Liver (tissue), 9 donors: ENCODE measurements around the gene FIBCD1. TPM values are rescaled to one million over a fixed set of nuclear protein-coding genes. Genes with fewer than 3 reads are reported as not detected.

Source experiments
- DNase-seq: peaks from one replicate; pipeline ENCODE4 v3.0.0-alpha.2; 2017; ENCODE audit warnings: low spot score
- H3K27ac ChIP-seq, 2 donors: one replicate each; pipeline ENCODE4 v1.7.0; 2013; ENCODE audit warnings: inconsistent platforms in 2 of 2, low read length in 2 of 2, control low read depth in 1 of 2, low read depth in 1 of 2, mild to moderate bottlenecking in 1 of 2
- H3K27me3 ChIP-seq, 4 donors: one replicate each; pipeline versions ENCODE4 v1.6.1 to v1.7.0; 2013; ENCODE audit warnings: low read length in 3 of 4, inconsistent platforms in 1 of 4, mild to moderate bottlenecking in 1 of 4, moderate library complexity in 1 of 4; ENCODE audit not compliant: control insufficient read depth in 4 of 4, insufficient read depth in 4 of 4
- H3K36me3 ChIP-seq, 4 donors: one replicate each; pipeline versions ENCODE4 v1.6.1 to v1.7.0; 2013; ENCODE audit warnings: low read length in 3 of 4, mild to moderate bottlenecking in 3 of 4, low read depth in 1 of 4, moderate library complexity in 1 of 4; ENCODE audit not compliant: control insufficient read depth in 4 of 4, insufficient read depth in 3 of 4
- H3K4me1 ChIP-seq, 4 donors: one replicate each; pipeline versions ENCODE4 v1.6.1 to v1.7.0; 2013; ENCODE audit warnings: low read length in 3 of 4, mild to moderate bottlenecking in 3 of 4, moderate library complexity in 1 of 4; ENCODE audit not compliant: control insufficient read depth in 4 of 4, insufficient read depth in 4 of 4
- H3K4me3 ChIP-seq, 3 donors: one replicate each; pipeline versions ENCODE4 v1.6.1 to v1.7.0; 2013; ENCODE audit warnings: low read length in 3 of 3, control low read depth in 1 of 3, low read depth in 1 of 3, mild to moderate bottlenecking in 1 of 3
- H3K9ac ChIP-seq, 2 donors: one replicate each; pipeline ENCODE4 v1.7.0; 2013; ENCODE audit warnings: low read length in 2 of 2, mild to moderate bottlenecking in 2 of 2, moderate library complexity in 2 of 2, control low read depth in 1 of 2, low read depth in 1 of 2
- H3K9me3 ChIP-seq, 4 donors: one replicate each; pipeline versions ENCODE4 v1.6.1 to v1.7.0; 2013; ENCODE audit warnings: low read length in 3 of 4; ENCODE audit not compliant: control insufficient read depth in 4 of 4
- FOXA1 ChIP-seq: IDR thresholded peaks from 2 replicates; pipeline ENCODE4 v1.6.1; 2016; ENCODE audit warnings: antibody characterized with exemption
- GABPA ChIP-seq, 2 donors: IDR thresholded peaks in 1 of 2; conservative IDR thresholded peaks in 1 of 2; 2 replicates each; pipeline ENCODE4 v1.6.1; 2016; ENCODE audit warnings: antibody characterized with exemption in 2 of 2, mild to moderate bottlenecking in 1 of 2, moderate library complexity in 1 of 2
- HNF4A ChIP-seq, 2 donors: conservative IDR thresholded peaks; 2 replicates each; pipeline ENCODE4 v1.6.1; 2016; ENCODE audit warnings: antibody characterized with exemption in 2 of 2, mild to moderate bottlenecking in 2 of 2
- JUND ChIP-seq, 2 donors: IDR thresholded peaks; 2 replicates each; pipeline ENCODE4 v1.6.1; 2016; ENCODE audit warnings: antibody characterized with exemption in 2 of 2
- RAD21 ChIP-seq, 2 donors: IDR thresholded peaks; 2 replicates each; pipeline ENCODE4 v1.6.1; 2016; ENCODE audit warnings: antibody characterized with exemption in 2 of 2, mild to moderate bottlenecking in 2 of 2
- RXRA ChIP-seq, 2 donors: IDR thresholded peaks; 2 replicates each; pipeline ENCODE4 v1.6.1; 2017 to 2018; ENCODE audit warnings: antibody characterized with exemption in 2 of 2, mild to moderate bottlenecking in 1 of 2
- SP1 ChIP-seq: IDR thresholded peaks from 2 replicates; pipeline ENCODE4 v1.6.1; 2018; ENCODE audit warnings: antibody characterized with exemption, mild to moderate bottlenecking
- TAF1 ChIP-seq: conservative IDR thresholded peaks from 2 replicates; pipeline ENCODE4 v1.6.1; 2016; ENCODE audit warnings: antibody characterized with exemption, mild to moderate bottlenecking
- WGBS: extraction: QIAGEN DNeasy Blood & Tissue Kit; methylation state at CpG from one replicate; pipeline ENCODE4 v1.1.7; 2013; 5-methylcytosine and 5-hydroxymethylcytosine counted together
- polyA plus RNA-seq, 2 donors: library from polyadenylated mRNA; stranded (reverse) in 1 of 2; unstranded in 1 of 2; fragments of 200-250 nt in 1 of 2; fragments of >200 nt in 1 of 2; fragmentation: Nextera tagmentation in 1 of 2; extraction: Ambion mirVana in 1 of 2; gene quantifications; one replicate each; pipeline versions ENCODE4 v1.2.1 to v1.2.3, GENCODE V29; 2013 to 2015
- total RNA-seq, 2 donors: library from RNA; depleted of rRNA; stranded (reverse); fragments of >200 nt; gene quantifications; one replicate each; pipeline ENCODE4 v1.2.3, GENCODE V29; 2014
- TF ChIP-seq, protein P1 (sequence below): IDR thresholded peaks from 2 replicates; pipeline ENCODE4 v1.6.1; 2016; ENCODE audit warnings: antibody characterized with exemption
- TF ChIP-seq, protein P2 (sequence below): IDR thresholded peaks from 2 replicates; pipeline ENCODE4 v1.6.1; 2016; ENCODE audit warnings: antibody characterized with exemption
- TF ChIP-seq, protein P3 (sequence below): fragments of 150-350 bp; IDR thresholded peaks from 2 replicates; pipeline ENCODE4 v1.5.1; 2017; ENCODE audit warnings: improper control_type of control experiment, low read depth, low read length; ENCODE audit not compliant: missing input control
- TF ChIP-seq, protein P4 (sequence below): IDR thresholded peaks from 2 replicates; pipeline ENCODE4 v1.6.1; 2016; ENCODE audit warnings: antibody characterized with exemption
- donor health status: healthy.
- donor health status: healthy.
- donor health status: healthy.
- donor health status: healthy.
- donor health status: healthy.

Gene FIBCD1
- total and polyA plus RNA-seq, 4 donors: not detected

DNA sequence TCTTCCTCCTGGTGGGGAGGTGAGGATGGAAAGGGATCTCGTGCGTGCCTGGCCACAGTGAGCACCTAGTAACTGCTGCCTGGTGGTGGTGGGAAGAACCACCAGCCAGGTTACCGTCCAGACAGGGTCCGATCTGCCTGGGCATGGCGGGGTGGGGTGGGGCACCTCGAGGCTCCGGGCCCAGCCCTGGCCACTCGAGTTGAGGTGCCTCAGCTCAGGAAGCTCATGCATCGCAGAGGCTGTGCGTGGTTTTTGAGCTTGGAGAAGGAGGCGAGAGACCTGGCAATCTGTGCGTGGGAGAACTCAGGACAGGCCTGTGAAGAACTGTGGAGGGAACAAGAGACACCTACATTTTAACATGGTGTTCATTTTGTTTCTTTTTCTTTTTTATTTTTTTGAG lies 31.0 kb upstream of the FIBCD1 start:
- H3K9ac ChIP-seq: no peak overlapping the region
- DNase-seq: no peak
- TF ChIP-seq, protein P1, sequence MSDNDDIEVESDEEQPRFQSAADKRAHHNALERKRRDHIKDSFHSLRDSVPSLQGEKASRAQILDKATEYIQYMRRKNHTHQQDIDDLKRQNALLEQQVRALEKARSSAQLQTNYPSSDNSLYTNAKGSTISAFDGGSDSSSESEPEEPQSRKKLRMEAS: no peak
- TF ChIP-seq HNF4A (conservative IDR thresholded peaks at IDR 0.05): no peak
- TF ChIP-seq TAF1: no peak
- TF ChIP-seq, protein P2, sequence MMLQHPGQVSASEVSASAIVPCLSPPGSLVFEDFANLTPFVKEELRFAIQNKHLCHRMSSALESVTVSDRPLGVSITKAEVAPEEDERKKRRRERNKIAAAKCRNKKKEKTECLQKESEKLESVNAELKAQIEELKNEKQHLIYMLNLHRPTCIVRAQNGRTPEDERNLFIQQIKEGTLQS: no peak
- no peak for TF ChIP-seq GABPA (IDR thresholded peaks at IDR 0.05 in 1 of 2, conservative IDR thresholded peaks at IDR 0.05 in 1 of 2)
- TF ChIP-seq, protein P3, sequence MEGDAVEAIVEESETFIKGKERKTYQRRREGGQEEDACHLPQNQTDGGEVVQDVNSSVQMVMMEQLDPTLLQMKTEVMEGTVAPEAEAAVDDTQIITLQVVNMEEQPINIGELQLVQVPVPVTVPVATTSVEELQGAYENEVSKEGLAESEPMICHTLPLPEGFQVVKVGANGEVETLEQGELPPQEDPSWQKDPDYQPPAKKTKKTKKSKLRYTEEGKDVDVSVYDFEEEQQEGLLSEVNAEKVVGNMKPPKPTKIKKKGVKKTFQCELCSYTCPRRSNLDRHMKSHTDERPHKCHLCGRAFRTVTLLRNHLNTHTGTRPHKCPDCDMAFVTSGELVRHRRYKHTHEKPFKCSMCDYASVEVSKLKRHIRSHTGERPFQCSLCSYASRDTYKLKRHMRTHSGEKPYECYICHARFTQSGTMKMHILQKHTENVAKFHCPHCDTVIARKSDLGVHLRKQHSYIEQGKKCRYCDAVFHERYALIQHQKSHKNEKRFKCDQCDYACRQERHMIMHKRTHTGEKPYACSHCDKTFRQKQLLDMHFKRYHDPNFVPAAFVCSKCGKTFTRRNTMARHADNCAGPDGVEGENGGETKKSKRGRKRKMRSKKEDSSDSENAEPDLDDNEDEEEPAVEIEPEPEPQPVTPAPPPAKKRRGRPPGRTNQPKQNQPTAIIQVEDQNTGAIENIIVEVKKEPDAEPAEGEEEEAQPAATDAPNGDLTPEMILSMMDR: no peak
- TF ChIP-seq FOXA1: no peak
- TF ChIP-seq SP1: no peak
- TF ChIP-seq JUND (IDR thresholded peaks at IDR 0.05): no peak
- no peak for TF ChIP-seq RXRA (IDR thresholded peaks at IDR 0.05)

DNA sequence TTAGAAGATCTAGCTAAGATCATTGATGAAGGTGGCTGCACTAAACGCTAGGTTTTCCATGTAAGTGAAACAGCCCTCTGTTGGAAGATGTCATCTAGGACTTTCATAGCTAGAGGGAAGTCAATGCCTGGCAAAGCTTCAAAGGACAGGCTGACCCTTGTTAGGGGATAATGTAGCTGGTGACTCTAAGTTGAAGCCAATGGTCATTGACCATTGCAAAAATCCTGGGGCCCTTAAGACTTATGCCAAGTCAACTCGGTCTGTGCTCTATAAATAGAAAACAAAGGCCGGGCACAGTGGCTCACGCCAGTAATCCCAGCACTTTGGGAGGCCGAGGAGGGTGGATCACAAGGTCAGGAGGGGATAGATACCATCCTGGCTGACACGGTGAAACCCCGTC lies 26.6 kb upstream of the FIBCD1 start:
- DNase-seq: no peak
- H3K4me3 ChIP-seq: no peak overlapping the region
- H3K27ac ChIP-seq: no peak overlapping the region
- no peaks in the 10 kb centered on the region for H3K9me3 ChIP-seq
- H3K4me1 ChIP-seq: no peaks in the 10 kb centered on the region
- TF ChIP-seq JUND (IDR thresholded peaks at IDR 0.05): no peak
- TF ChIP-seq, protein P4, sequence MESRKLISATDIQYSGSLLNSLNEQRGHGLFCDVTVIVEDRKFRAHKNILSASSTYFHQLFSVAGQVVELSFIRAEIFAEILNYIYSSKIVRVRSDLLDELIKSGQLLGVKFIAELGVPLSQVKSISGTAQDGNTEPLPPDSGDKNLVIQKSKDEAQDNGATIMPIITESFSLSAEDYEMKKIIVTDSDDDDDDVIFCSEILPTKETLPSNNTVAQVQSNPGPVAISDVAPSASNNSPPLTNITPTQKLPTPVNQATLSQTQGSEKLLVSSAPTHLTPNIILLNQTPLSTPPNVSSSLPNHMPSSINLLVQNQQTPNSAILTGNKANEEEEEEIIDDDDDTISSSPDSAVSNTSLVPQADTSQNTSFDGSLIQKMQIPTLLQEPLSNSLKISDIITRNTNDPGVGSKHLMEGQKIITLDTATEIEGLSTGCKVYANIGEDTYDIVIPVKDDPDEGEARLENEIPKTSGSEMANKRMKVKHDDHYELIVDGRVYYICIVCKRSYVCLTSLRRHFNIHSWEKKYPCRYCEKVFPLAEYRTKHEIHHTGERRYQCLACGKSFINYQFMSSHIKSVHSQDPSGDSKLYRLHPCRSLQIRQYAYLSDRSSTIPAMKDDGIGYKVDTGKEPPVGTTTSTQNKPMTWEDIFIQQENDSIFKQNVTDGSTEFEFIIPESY: no peak
- TF ChIP-seq, protein P2: no peak
- TF ChIP-seq HNF4A (conservative IDR thresholded peaks at IDR 0.05): no peak
- TF ChIP-seq GABPA (IDR thresholded peaks at IDR 0.05 in 1 of 2, conservative IDR thresholded peaks at IDR 0.05 in 1 of 2): no peak
- TF ChIP-seq, protein P3: no peak
- TF ChIP-seq, protein P1: no peak
- TF ChIP-seq FOXA1: no peak
- no peak for TF ChIP-seq RXRA (IDR thresholded peaks at IDR 0.05)
- TF ChIP-seq RAD21 (IDR thresholded peaks at IDR 0.05): no peak
- H3K9ac ChIP-seq: no peak overlapping the region
- H3K27me3 ChIP-seq: no peaks in the 10 kb centered on the region
- no peaks in the 10 kb centered on the region for H3K36me3 ChIP-seq
- 88% methylated on average over 7 of the region's 7 CpGs for WGBS

More for the DNA sequence above, 31.0 kb upstream of the FIBCD1 start:
- Histone ChIP-seq H3K36me3 (no peaks in the 10 kb centered on the region), H3K27me3 (peaks cover 0 to 9% (median 0%) of the 10 kb centered on the region in 4 donors), H3K4me1 (no peaks in the 10 kb centered on the region), H3K9me3 (no peaks in the 10 kb centered on the region), H3K27ac (no peak overlapping the region), H3K4me3 (no peak overlapping the region)
- 89% methylated on average over 12 of the region's 12 CpGs for WGBS
